ENCODE measurements around the gene TMSB4X.
"Not testable (repeated sequence)": the region's sequence is repeated elsewhere in the genome, so short reads cannot be mapped to it uniquely, and the experiment has no call there.

TMSB4X gene

GRCh38 chrX:12958461-12958860 is 16.4 kb upstream of the TMSB4X start:
- DNase-seq (ENCODE audit: low spot score) = no peak
- ATAC-seq (ENCODE audit: low read depth) = no peak
- Histone ChIP-seq H3K27me3 (ENCODE audit: insufficient read depth, poor library complexity, severe bottlenecking) (no peaks in the 10 kb centered on the region), H3K27ac (ENCODE audit: poor library complexity, severe bottlenecking) (no peak overlapping the region), H3K4me3 (ENCODE audit: severe bottlenecking) (no peak overlapping the region), H3K9me3 (ENCODE audit: severe bottlenecking) (no peaks in the 10 kb centered on the region), H3K36me3 (ENCODE audit: low read depth) (no peaks in the 10 kb centered on the region), H3K4me1 (ENCODE audit: insufficient read depth, poor library complexity, severe bottlenecking) (peaks cover 17% of the 10 kb centered on the region)
- no peak for TF ChIP-seq CTCF (IDR thresholded peaks at IDR 0.05; ENCODE audit: poor library complexity, severe bottlenecking)

GRCh38 chrX:12961196-12961718 is 13.7 kb upstream of the TMSB4X start:
- H3K27me3 ChIP-seq (ENCODE audit: insufficient read depth, poor library complexity, severe bottlenecking) = no peaks in the 10 kb centered on the region
- DNase-seq (ENCODE audit: low spot score) = no peak
- H3K27ac ChIP-seq (ENCODE audit: poor library complexity, severe bottlenecking) = no peak overlapping the region
- TF ChIP-seq CTCF (IDR thresholded peaks at IDR 0.05; ENCODE audit: poor library complexity, severe bottlenecking) = no peak
- no peaks in the 10 kb centered on the region for H3K36me3 ChIP-seq (ENCODE audit: low read depth)
- no peak overlapping the region for H3K4me3 ChIP-seq (ENCODE audit: severe bottlenecking)
- peaks cover 11% of the 10 kb centered on the region for H3K4me1 ChIP-seq (ENCODE audit: insufficient read depth, poor library complexity, severe bottlenecking)
- no peak for ATAC-seq (ENCODE audit: low read depth)
- no peaks in the 10 kb centered on the region for H3K9me3 ChIP-seq (ENCODE audit: severe bottlenecking)

- Histone ChIP-seq H3K36me3 (ENCODE audit: low read depth) (no peaks in the 10 kb centered on the region), H3K27ac (ENCODE audit: poor library complexity, severe bottlenecking) (no peak overlapping the region), H3K27me3 (ENCODE audit: insufficient read depth, poor library complexity, severe bottlenecking) (no peaks in the 10 kb centered on the region), H3K4me1 (ENCODE audit: insufficient read depth, poor library complexity, severe bottlenecking) (peaks cover 3% of the 10 kb centered on the region), H3K9me3 (ENCODE audit: severe bottlenecking) (no peaks in the 10 kb centered on the region), H3K4me3 (ENCODE audit: severe bottlenecking) (no peak overlapping the region)
- TF ChIP-seq CTCF (IDR thresholded peaks at IDR 0.05; ENCODE audit: poor library complexity, severe bottlenecking) = no peak
- ATAC-seq (ENCODE audit: low read depth) (no peak), DNase-seq (ENCODE audit: low spot score) (no peak)
Observed at GRCh38 chrX:12962041-12962504, 12.8 kb upstream of the TMSB4X start.

GRCh38 chrX:12963210-12963850 is 11.6 kb upstream of the TMSB4X start:
- H3K27me3 ChIP-seq (ENCODE audit: insufficient read depth, poor library complexity, severe bottlenecking); H3K4me1 ChIP-seq (ENCODE audit: insufficient read depth, poor library complexity, severe bottlenecking); H3K36me3 ChIP-seq (ENCODE audit: low read depth); DNase-seq (ENCODE audit: low spot score); H3K27ac ChIP-seq (ENCODE audit: poor library complexity, severe bottlenecking); ATAC-seq (ENCODE audit: low read depth); H3K4me3 ChIP-seq (ENCODE audit: severe bottlenecking); H3K9me3 ChIP-seq (ENCODE audit: severe bottlenecking): not testable (repeated sequence)

GRCh38 chrX:12965131-12965940 is 9.6 kb upstream of the TMSB4X start:
- TF ChIP-seq CTCF (IDR thresholded peaks at IDR 0.05; ENCODE audit: poor library complexity, severe bottlenecking) = no peak
- ATAC-seq (ENCODE audit: low read depth) = no peak
- no peaks in the 10 kb centered on the region for H3K36me3 ChIP-seq (ENCODE audit: low read depth)
- DNase-seq (ENCODE audit: low spot score) = no peak
- no peak overlapping the region for H3K4me3 ChIP-seq (ENCODE audit: severe bottlenecking)
- H3K4me1 ChIP-seq (ENCODE audit: insufficient read depth, poor library complexity, severe bottlenecking) = no peaks in the 10 kb centered on the region
- H3K27me3 ChIP-seq (ENCODE audit: insufficient read depth, poor library complexity, severe bottlenecking) = no peaks in the 10 kb centered on the region
- H3K27ac ChIP-seq (ENCODE audit: poor library complexity, severe bottlenecking) = no peak overlapping the region
- H3K9me3 ChIP-seq (ENCODE audit: severe bottlenecking) = no peaks in the 10 kb centered on the region
